SK-N-MC (cell line): ENCODE data around the gene HBZ.
"Not testable (repeated sequence)": the region's sequence is repeated elsewhere in the genome, so short reads cannot be mapped to it uniquely, and the experiment has no call there.

Experiments
- DNase-seq: peaks from one replicate; pipeline ENCODE4 v3.0.0-alpha.2; 2011; ENCODE audit warnings: low read depth, low spot score
- H3K27ac ChIP-seq: fragments of 200-600 bp; sonication (generic); 2 replicates; pipeline ENCODE4 v1.5.1; 2016; ENCODE audit warnings: mixed run types
- H3K36me3 ChIP-seq: fragments of 200-600 bp; sonication (generic); 2 replicates; pipeline ENCODE4 v1.6.1; 2017; ENCODE audit warnings: antibody characterized with exemption, low read length, mixed read lengths; ENCODE audit not compliant: insufficient read depth
- H3K4me3 ChIP-seq: fragments of 200-600 bp; sonication (generic); 2 replicates; pipeline ENCODE4 v1.5.1; 2016
- H3K9ac ChIP-seq: fragments of 200-600 bp; sonication (generic); 2 replicates; pipeline ENCODE4 v1.8.0; 2017; ENCODE audit warnings: mixed run types, mixed read lengths; ENCODE audit not compliant: insufficient read length
- H3K9me3 ChIP-seq: fragments of 200-600 bp; sonication (generic); 2 replicates; pipeline ENCODE4 v1.6.1; 2017; ENCODE audit warnings: low read depth, mild to moderate bottlenecking, antibody characterized with exemption, low read length, moderate library complexity, mixed read lengths
- EZH2 ChIP-seq: fragments of 200-600 bp; sonication (generic); IDR thresholded peaks from one replicate; pipeline ENCODE4 v1.6.1; 2017; ENCODE audit warnings: antibody characterized with exemption
- FOXP2 ChIP-seq: optimal IDR thresholded peaks from 2 replicates; pipeline ENCODE3; 2011; ENCODE audit warnings: mild to moderate bottlenecking, moderate library complexity; ENCODE audit not compliant: insufficient read depth; ENCODE audit errors: extremely low read length, control extremely low read depth
- POLR2AphosphoS5 ChIP-seq: IDR thresholded peaks from 2 replicates; pipeline ENCODE4 v1.6.1; 2012; ENCODE audit warnings: mild to moderate bottlenecking, low read depth, low read length, borderline replicate concordance

HBZ gene

DNA sequence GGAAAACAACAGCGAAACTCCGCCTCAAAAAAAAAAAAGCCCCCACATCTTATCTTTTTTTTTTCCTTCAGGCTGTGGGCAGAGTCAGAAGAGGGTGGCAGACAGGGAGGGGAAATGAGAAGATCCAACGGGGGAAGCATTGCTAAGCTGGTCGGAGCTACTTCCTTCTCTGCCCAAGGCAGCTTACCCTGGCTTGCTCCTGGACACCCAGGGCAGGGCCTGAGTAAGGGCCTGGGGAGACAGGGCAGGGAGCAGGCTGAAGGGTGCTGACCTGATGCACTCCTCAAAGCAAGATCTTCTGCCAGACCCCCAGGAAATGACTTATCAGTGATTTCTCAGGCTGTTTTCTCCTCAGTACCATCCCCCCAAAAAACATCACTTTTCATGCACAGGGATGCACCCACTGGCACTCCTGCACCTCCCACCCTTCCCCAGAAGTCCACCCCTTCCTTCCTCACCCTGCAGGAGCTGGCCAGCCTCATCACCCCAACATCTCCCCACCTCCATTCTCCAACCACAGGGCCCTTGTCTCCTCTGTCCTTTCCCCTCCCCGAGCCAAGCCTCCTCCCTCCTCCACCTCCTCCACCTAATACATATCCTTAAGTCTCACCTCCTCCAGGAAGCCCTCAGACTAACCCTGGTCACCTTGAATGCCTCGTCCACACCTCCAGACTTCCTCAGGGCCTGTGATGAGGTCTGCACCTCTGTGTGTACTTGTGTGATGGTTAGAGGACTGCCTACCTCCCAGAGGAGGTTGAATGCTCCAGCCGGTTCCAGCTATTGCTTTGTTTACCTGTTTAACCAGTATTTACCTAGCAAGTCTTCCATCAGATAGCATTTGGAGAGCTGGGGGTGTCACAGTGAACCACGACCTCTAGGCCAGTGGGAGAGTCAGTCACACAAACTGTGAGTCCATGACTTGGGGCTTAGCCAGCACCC lies 22.8 kb downstream of the HBZ start:
- DNase-seq, result no peak
- Histone ChIP-seq H3K9ac (no peak overlapping the region), H3K27ac (no peak overlapping the region), H3K4me3 (no peak overlapping the region), H3K36me3 (no peaks in the 10 kb centered on the region), H3K9me3 (no peaks in the 10 kb centered on the region)
- TF ChIP-seq POLR2AphosphoS5 (no peak), FOXP2 (no peak), EZH2 (no peak)

DNA sequence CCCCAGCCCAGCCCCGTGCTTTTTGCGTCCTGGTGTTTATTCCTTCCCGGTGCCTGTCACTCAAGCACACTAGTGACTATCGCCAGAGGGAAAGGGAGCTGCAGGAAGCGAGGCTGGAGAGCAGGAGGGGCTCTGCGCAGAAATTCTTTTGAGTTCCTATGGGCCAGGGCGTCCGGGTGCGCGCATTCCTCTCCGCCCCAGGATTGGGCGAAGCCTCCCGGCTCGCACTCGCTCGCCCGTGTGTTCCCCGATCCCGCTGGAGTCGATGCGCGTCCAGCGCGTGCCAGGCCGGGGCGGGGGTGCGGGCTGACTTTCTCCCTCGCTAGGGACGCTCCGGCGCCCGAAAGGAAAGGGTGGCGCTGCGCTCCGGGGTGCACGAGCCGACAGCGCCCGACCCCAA lies 23.6 kb downstream of the HBZ start:
- not testable (repeated sequence) for DNase-seq, H3K27ac ChIP-seq, H3K4me3 ChIP-seq, H3K9me3 ChIP-seq, H3K9ac ChIP-seq, H3K36me3 ChIP-seq

DNA sequence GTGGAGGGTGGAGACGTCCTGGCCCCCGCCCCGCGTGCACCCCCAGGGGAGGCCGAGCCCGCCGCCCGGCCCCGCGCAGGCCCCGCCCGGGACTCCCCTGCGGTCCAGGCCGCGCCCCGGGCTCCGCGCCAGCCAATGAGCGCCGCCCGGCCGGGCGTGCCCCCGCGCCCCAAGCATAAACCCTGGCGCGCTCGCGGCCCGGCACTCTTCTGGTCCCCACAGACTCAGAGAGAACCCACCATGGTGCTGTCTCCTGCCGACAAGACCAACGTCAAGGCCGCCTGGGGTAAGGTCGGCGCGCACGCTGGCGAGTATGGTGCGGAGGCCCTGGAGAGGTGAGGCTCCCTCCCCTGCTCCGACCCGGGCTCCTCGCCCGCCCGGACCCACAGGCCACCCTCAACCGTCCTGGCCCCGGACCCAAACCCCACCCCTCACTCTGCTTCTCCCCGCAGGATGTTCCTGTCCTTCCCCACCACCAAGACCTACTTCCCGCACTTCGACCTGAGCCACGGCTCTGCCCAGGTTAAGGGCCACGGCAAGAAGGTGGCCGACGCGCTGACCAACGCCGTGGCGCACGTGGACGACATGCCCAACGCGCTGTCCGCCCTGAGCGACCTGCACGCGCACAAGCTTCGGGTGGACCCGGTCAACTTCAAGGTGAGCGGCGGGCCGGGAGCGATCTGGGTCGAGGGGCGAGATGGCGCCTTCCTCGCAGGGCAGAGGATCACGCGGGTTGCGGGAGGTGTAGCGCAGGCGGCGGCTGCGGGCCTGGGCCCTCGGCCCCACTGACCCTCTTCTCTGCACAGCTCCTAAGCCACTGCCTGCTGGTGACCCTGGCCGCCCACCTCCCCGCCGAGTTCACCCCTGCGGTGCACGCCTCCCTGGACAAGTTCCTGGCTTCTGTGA lies 24.3 kb downstream of the HBZ start, which contains the start of gene HBA1:
HBA1 (plus strand) TSS at position 204 of the 906 bp plus-strand sequence; CDS start at position 241, 37 bp downstream.
- not testable (repeated sequence) for H3K27ac ChIP-seq, H3K9ac ChIP-seq, H3K4me3 ChIP-seq, H3K9me3 ChIP-seq, H3K36me3 ChIP-seq, DNase-seq

DNA sequence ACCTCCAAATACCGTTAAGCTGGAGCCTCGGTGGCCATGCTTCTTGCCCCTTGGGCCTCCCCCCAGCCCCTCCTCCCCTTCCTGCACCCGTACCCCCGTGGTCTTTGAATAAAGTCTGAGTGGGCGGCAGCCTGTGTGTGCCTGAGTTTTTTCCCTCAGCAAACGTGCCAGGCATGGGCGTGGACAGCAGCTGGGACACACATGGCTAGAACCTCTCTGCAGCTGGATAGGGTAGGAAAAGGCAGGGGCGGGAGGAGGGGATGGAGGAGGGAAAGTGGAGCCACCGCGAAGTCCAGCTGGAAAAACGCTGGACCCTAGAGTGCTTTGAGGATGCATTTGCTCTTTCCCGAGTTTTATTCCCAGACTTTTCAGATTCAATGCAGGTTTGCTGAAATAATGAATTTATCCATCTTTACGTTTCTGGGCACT lies 25.0 kb downstream of the HBZ start:
- H3K27ac ChIP-seq, result no peak overlapping the region
- TF ChIP-seq EZH2 (no peak), POLR2AphosphoS5 (no peak), FOXP2 (no peak)
- DNase-seq, result no peak
- no peak overlapping the region for H3K4me3 ChIP-seq
- no peak overlapping the region for H3K9ac ChIP-seq
- H3K9me3 ChIP-seq, result no peaks in the 10 kb centered on the region
- H3K36me3 ChIP-seq, result no peaks in the 10 kb centered on the region

DNA sequence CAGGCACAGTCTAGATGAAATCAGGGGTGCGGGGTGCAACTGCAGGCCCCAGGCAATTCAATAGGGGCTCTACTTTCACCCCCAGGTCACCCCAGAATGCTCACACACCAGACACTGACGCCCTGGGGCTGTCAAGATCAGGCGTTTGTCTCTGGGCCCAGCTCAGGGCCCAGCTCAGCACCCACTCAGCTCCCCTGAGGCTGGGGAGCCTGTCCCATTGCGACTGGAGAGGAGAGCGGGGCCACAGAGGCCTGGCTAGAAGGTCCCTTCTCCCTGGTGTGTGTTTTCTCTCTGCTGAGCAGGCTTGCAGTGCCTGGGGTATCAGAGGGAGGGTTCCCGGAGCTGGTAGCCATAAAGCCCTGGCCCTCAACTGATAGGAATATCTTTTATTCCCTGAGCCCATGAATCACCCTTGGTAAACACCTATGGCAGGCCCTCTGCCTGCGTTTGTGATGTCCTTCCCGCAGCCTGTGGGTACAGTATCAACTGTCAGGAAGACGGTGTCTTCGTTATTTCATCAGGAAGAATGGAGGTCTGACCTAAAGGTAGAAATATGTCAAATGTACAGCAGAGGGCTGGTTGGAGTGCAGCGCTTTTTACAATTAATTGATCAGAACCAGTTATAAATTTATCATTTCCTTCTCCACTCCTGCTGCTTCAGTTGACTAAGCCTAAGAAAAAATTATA lies 25.7 kb downstream of the HBZ start:
- DNase-seq, result no peak
- no peak for TF ChIP-seq POLR2AphosphoS5
- TF ChIP-seq FOXP2, result no peak
- no peak for TF ChIP-seq EZH2
- no peak overlapping the region for H3K9ac ChIP-seq

DNA sequence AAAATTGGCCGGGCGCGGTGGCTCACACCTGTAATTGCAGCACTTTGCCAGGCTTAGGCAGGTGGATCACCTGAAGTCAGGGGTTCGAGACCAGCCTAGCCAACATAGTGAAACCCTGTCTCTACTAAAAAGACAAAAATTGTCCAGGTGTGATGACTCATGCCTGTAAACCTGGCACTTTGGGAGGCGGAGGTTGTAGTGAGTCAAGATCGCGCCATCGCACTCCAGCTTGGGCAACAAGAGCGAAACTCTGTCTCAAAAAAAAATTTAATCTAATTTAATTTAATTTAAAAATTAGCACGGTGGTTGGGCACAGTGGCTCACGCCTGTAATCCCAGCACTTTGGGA lies 26.2 kb downstream of the HBZ start:
- no peaks in the 10 kb centered on the region for H3K36me3 ChIP-seq
- no peak for DNase-seq
- no peak for TF ChIP-seq POLR2AphosphoS5
- no peak for TF ChIP-seq EZH2
- TF ChIP-seq FOXP2, result no peak
- H3K9me3 ChIP-seq, result no peaks in the 10 kb centered on the region
- H3K27ac ChIP-seq, result no peak overlapping the region
- H3K9ac ChIP-seq, result no peak overlapping the region
- H3K4me3 ChIP-seq, result no peak overlapping the region

More for the DNA sequence above, 25.7 kb downstream of the HBZ start:
- H3K36me3 ChIP-seq, result no peaks in the 10 kb centered on the region
- H3K27ac ChIP-seq, result no peak overlapping the region
- H3K4me3 ChIP-seq, result no peak overlapping the region
- H3K9me3 ChIP-seq, result no peaks in the 10 kb centered on the region

DNA sequence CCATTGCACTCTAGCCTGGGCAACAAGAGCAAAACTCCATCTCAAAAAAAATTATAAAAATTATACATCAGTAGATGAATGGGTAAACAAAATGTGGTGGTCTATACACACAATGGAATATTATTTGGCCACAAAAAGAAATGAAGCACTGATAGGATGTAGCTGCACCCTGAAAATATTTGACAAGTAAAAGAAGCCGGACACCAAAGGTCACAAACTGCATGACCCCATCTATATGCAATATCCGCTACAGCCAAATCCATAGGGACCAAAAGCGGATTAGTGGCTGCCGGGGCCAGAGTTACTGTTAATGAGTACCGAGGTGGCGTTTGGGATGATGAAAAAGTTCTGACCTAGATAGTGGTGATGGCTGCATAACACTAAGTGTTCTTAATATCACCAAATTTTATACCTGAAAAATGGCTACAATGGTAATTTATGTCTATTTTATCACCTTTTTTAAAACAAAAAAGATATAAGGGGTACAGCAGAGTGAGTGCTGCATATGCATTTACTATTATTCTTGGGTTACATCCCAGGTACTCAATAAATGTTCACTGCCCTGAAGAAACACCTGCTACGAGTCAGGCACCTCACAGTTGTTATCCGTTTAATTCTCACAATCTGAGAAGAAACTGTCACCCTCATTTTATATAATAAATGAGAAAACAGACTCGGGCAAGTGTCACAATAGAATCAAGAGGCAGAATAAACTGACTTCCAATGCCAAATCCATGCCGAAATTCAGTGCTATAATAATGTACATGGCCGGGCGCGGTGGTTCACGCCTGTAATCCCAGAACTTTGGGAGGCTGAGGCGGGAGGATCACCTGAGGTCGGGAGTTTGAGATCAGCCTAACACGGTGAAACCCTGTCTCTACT lies 27.0 kb downstream of the HBZ start:
- H3K9ac ChIP-seq, result no peak overlapping the region
- no peaks in the 10 kb centered on the region for H3K9me3 ChIP-seq
- no peaks in the 10 kb centered on the region for H3K36me3 ChIP-seq
- DNase-seq, result no peak
- no peak overlapping the region for H3K4me3 ChIP-seq
- peak; percentile 42 for TF ChIP-seq EZH2
- no peak for TF ChIP-seq FOXP2
- no peak for TF ChIP-seq POLR2AphosphoS5
- no peak overlapping the region for H3K27ac ChIP-seq
